Liver (tissue), 9 donors: ENCODE data around the gene MAP3K13. TPM values are rescaled to one million over a fixed set of nuclear protein-coding genes. Genes with fewer than 3 reads are reported as not detected.
A peak's percentile ranks its signal among the peaks of the same experiment; 100 is the strongest.

ENCODE experiments used
- DNase-seq: peaks from one replicate; pipeline ENCODE4 v3.0.0-alpha.2; 2017; ENCODE audit warnings: low spot score
- H3K27ac ChIP-seq, 2 donors: one replicate each; pipeline ENCODE4 v1.7.0; 2013; ENCODE audit warnings: inconsistent platforms in 2 of 2, low read length in 2 of 2, control low read depth in 1 of 2, low read depth in 1 of 2, mild to moderate bottlenecking in 1 of 2
- H3K27me3 ChIP-seq, 4 donors: one replicate each; pipeline versions ENCODE4 v1.6.1 to v1.7.0; 2013; ENCODE audit warnings: low read length in 3 of 4, inconsistent platforms in 1 of 4, mild to moderate bottlenecking in 1 of 4, moderate library complexity in 1 of 4; ENCODE audit not compliant: control insufficient read depth in 4 of 4, insufficient read depth in 4 of 4
- H3K36me3 ChIP-seq, 4 donors: one replicate each; pipeline versions ENCODE4 v1.6.1 to v1.7.0; 2013; ENCODE audit warnings: low read length in 3 of 4, mild to moderate bottlenecking in 3 of 4, low read depth in 1 of 4, moderate library complexity in 1 of 4; ENCODE audit not compliant: control insufficient read depth in 4 of 4, insufficient read depth in 3 of 4
- H3K4me1 ChIP-seq, 4 donors: one replicate each; pipeline versions ENCODE4 v1.6.1 to v1.7.0; 2013; ENCODE audit warnings: low read length in 3 of 4, mild to moderate bottlenecking in 3 of 4, moderate library complexity in 1 of 4; ENCODE audit not compliant: control insufficient read depth in 4 of 4, insufficient read depth in 4 of 4
- H3K4me3 ChIP-seq, 3 donors: one replicate each; pipeline versions ENCODE4 v1.6.1 to v1.7.0; 2013; ENCODE audit warnings: low read length in 3 of 3, control low read depth in 1 of 3, low read depth in 1 of 3, mild to moderate bottlenecking in 1 of 3
- H3K9ac ChIP-seq, 2 donors: one replicate each; pipeline ENCODE4 v1.7.0; 2013; ENCODE audit warnings: low read length in 2 of 2, mild to moderate bottlenecking in 2 of 2, moderate library complexity in 2 of 2, control low read depth in 1 of 2, low read depth in 1 of 2
- H3K9me3 ChIP-seq, 4 donors: one replicate each; pipeline versions ENCODE4 v1.6.1 to v1.7.0; 2013; ENCODE audit warnings: low read length in 3 of 4; ENCODE audit not compliant: control insufficient read depth in 4 of 4
- FOXA1 ChIP-seq: IDR thresholded peaks from 2 replicates; pipeline ENCODE4 v1.6.1; 2016; ENCODE audit warnings: antibody characterized with exemption
- FOXA2 ChIP-seq: IDR thresholded peaks from 2 replicates; pipeline ENCODE4 v1.6.1; 2016; ENCODE audit warnings: antibody characterized with exemption
- GABPA ChIP-seq, 2 donors: IDR thresholded peaks in 1 of 2; conservative IDR thresholded peaks in 1 of 2; 2 replicates each; pipeline ENCODE4 v1.6.1; 2016; ENCODE audit warnings: antibody characterized with exemption in 2 of 2, mild to moderate bottlenecking in 1 of 2, moderate library complexity in 1 of 2
- HNF4A ChIP-seq, 2 donors: conservative IDR thresholded peaks; 2 replicates each; pipeline ENCODE4 v1.6.1; 2016; ENCODE audit warnings: antibody characterized with exemption in 2 of 2, mild to moderate bottlenecking in 2 of 2
- HNF4G ChIP-seq: IDR thresholded peaks from 2 replicates; pipeline ENCODE4 v1.6.1; 2016; ENCODE audit warnings: antibody characterized with exemption
- JUND ChIP-seq, 2 donors: IDR thresholded peaks; 2 replicates each; pipeline ENCODE4 v1.6.1; 2016; ENCODE audit warnings: antibody characterized with exemption in 2 of 2
- NR2F2 ChIP-seq: IDR thresholded peaks from 2 replicates; pipeline ENCODE4 v1.6.1; 2016; ENCODE audit warnings: antibody characterized with exemption
- RAD21 ChIP-seq, 2 donors: IDR thresholded peaks; 2 replicates each; pipeline ENCODE4 v1.6.1; 2016; ENCODE audit warnings: antibody characterized with exemption in 2 of 2, mild to moderate bottlenecking in 2 of 2
- REST ChIP-seq: IDR thresholded peaks from 2 replicates; pipeline ENCODE4 v1.6.1; 2016; ENCODE audit warnings: antibody characterized with exemption, mild to moderate bottlenecking
- RXRA ChIP-seq, 2 donors: IDR thresholded peaks; 2 replicates each; pipeline ENCODE4 v1.6.1; 2017 to 2018; ENCODE audit warnings: antibody characterized with exemption in 2 of 2, mild to moderate bottlenecking in 1 of 2
- SP1 ChIP-seq: IDR thresholded peaks from 2 replicates; pipeline ENCODE4 v1.6.1; 2018; ENCODE audit warnings: antibody characterized with exemption, mild to moderate bottlenecking
- TAF1 ChIP-seq: conservative IDR thresholded peaks from 2 replicates; pipeline ENCODE4 v1.6.1; 2016; ENCODE audit warnings: antibody characterized with exemption, mild to moderate bottlenecking
- YY1 ChIP-seq: IDR thresholded peaks from 2 replicates; pipeline ENCODE4 v1.6.1; 2016; ENCODE audit warnings: antibody characterized with exemption, mild to moderate bottlenecking
- ZBTB33 ChIP-seq: IDR thresholded peaks from 2 replicates; pipeline ENCODE4 v1.6.1; 2016; ENCODE audit warnings: antibody characterized with exemption
- WGBS: extraction: QIAGEN DNeasy Blood & Tissue Kit; methylation state at CpG from one replicate; pipeline ENCODE4 v1.1.7; 2013; 5-methylcytosine and 5-hydroxymethylcytosine counted together
- polyA plus RNA-seq, 2 donors: library from polyadenylated mRNA; stranded (reverse) in 1 of 2; unstranded in 1 of 2; fragments of 200-250 nt in 1 of 2; fragments of >200 nt in 1 of 2; fragmentation: Nextera tagmentation in 1 of 2; extraction: Ambion mirVana in 1 of 2; gene quantifications; one replicate each; pipeline versions ENCODE4 v1.2.1 to v1.2.3, GENCODE V29; 2013 to 2015
- total RNA-seq, 2 donors: library from RNA; depleted of rRNA; stranded (reverse); fragments of >200 nt; gene quantifications; one replicate each; pipeline ENCODE4 v1.2.3, GENCODE V29; 2014
- TF ChIP-seq, protein P1 (sequence below): fragments of 150-350 bp; IDR thresholded peaks from 2 replicates; pipeline ENCODE4 v1.5.1; 2017; ENCODE audit warnings: improper control_type of control experiment, low read depth, low read length; ENCODE audit not compliant: missing input control
- TF ChIP-seq, protein P2 (sequence below): IDR thresholded peaks from 2 replicates; pipeline ENCODE4 v1.6.1; 2016; ENCODE audit warnings: antibody characterized with exemption
- TF ChIP-seq, protein P3 (sequence below): IDR thresholded peaks from 2 replicates; pipeline ENCODE4 v1.6.1; 2016; ENCODE audit warnings: antibody characterized with exemption
- donor health status: healthy.
- donor health status: healthy.
- donor health status: healthy.
- donor health status: healthy.
- donor health status: healthy.

MAP3K13 gene
- total and polyA plus RNA-seq, 4 donors: 11.3 to 38.1 (median 26.5) TPM

GRCh38 chr3:185488465-185488864 is 125.5 kb downstream of the MAP3K13 start:
- peaks cover 7 to 17% (median 13%) of the 10 kb centered on the region in 4 donors for H3K4me1 ChIP-seq
- H3K27me3 ChIP-seq: no peaks in the 10 kb centered on the region
- H3K9me3 ChIP-seq: no peaks in the 10 kb centered on the region
- 88% methylated on average over 5 of the region's 5 CpGs for WGBS
- peaks cover 2 to 32% (median 7%) of the 10 kb centered on the region in 4 donors for H3K36me3 ChIP-seq
- H3K9ac ChIP-seq: no peak overlapping the region
- H3K27ac ChIP-seq: no peak overlapping the region
- no peak overlapping the region for H3K4me3 ChIP-seq
- no peak for DNase-seq
- TF ChIP-seq REST: no peak
- TF ChIP-seq HNF4A (conservative IDR thresholded peaks at IDR 0.05): no peak
- TF ChIP-seq, protein P1, sequence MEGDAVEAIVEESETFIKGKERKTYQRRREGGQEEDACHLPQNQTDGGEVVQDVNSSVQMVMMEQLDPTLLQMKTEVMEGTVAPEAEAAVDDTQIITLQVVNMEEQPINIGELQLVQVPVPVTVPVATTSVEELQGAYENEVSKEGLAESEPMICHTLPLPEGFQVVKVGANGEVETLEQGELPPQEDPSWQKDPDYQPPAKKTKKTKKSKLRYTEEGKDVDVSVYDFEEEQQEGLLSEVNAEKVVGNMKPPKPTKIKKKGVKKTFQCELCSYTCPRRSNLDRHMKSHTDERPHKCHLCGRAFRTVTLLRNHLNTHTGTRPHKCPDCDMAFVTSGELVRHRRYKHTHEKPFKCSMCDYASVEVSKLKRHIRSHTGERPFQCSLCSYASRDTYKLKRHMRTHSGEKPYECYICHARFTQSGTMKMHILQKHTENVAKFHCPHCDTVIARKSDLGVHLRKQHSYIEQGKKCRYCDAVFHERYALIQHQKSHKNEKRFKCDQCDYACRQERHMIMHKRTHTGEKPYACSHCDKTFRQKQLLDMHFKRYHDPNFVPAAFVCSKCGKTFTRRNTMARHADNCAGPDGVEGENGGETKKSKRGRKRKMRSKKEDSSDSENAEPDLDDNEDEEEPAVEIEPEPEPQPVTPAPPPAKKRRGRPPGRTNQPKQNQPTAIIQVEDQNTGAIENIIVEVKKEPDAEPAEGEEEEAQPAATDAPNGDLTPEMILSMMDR: no peak
- TF ChIP-seq JUND (IDR thresholded peaks at IDR 0.05): no peak
- no peak for TF ChIP-seq NR2F2
- TF ChIP-seq, protein P2, sequence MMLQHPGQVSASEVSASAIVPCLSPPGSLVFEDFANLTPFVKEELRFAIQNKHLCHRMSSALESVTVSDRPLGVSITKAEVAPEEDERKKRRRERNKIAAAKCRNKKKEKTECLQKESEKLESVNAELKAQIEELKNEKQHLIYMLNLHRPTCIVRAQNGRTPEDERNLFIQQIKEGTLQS: no peak
- TF ChIP-seq, protein P3, sequence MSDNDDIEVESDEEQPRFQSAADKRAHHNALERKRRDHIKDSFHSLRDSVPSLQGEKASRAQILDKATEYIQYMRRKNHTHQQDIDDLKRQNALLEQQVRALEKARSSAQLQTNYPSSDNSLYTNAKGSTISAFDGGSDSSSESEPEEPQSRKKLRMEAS: no peak
- TF ChIP-seq ZBTB33: no peak
- TF ChIP-seq YY1: no peak
- TF ChIP-seq HNF4G: no peak
- no peak for TF ChIP-seq FOXA2
- no peak for TF ChIP-seq FOXA1

- no peak overlapping the region for H3K27ac ChIP-seq
- WGBS: 38% methylated on average over 3 of the region's 3 CpGs
- no peaks in the 10 kb centered on the region for H3K27me3 ChIP-seq
- peaks cover 7 to 17% (median 13%) of the 10 kb centered on the region in 4 donors for H3K4me1 ChIP-seq
- peak; percentile 31 to 56 for TF ChIP-seq RAD21 (IDR thresholded peaks at IDR 0.05)
- no peak for TF ChIP-seq TAF1
- TF ChIP-seq ZBTB33: peak; percentile 57
- TF ChIP-seq REST: no peak
- TF ChIP-seq HNF4A (conservative IDR thresholded peaks at IDR 0.05): peak; percentile 80 to 86
- peak; percentile 39 for TF ChIP-seq FOXA2
- peak; percentile 65 to 75 for TF ChIP-seq RXRA (IDR thresholded peaks at IDR 0.05)
- peak in 1 of 2 donors; percentile 60 for TF ChIP-seq JUND (IDR thresholded peaks at IDR 0.05)
- TF ChIP-seq, protein P2: no peak
- TF ChIP-seq SP1: peak; percentile 54
- peak in 1 of 2 donors; percentile 42 for TF ChIP-seq GABPA (IDR thresholded peaks at IDR 0.05 in 1 of 2, conservative IDR thresholded peaks at IDR 0.05 in 1 of 2)
- TF ChIP-seq YY1: peak; percentile 70
- peak; percentile 63 for TF ChIP-seq HNF4G
- no peak for TF ChIP-seq FOXA1
- no peak for DNase-seq
- H3K9ac ChIP-seq: no peak overlapping the region
- H3K9me3 ChIP-seq: no peaks in the 10 kb centered on the region
- H3K36me3 ChIP-seq: peaks cover 4 to 37% (median 9%) of the 10 kb centered on the region in 4 donors
- no peak overlapping the region for H3K4me3 ChIP-seq
These were observed 126.5 kb downstream of the MAP3K13 start for GRCh38 chr3:185489462-185489861.
